NK-92 (cell line): ENCODE data around the gene ATP5F1D.

Source experiments
- DNase-seq: peaks from one replicate; lab custom pipeline; 2025; ENCODE audit not compliant: unreplicated experiment; lab: John Stamatoyannopoulos, UW

The ATP5F1D gene

GRCh38 chr19:1232652-1233072, 8.9 kb upstream of the ATP5F1D start:
- DNase-seq, result no peak

GRCh38 chr19:1233115-1233667, 8.4 kb upstream of the ATP5F1D start:
- DNase-seq, result no peak

- DNase-seq, result no peak
Measured at GRCh38 chr19:1234051-1234954, 7.2 kb upstream of the ATP5F1D start.

GRCh38 chr19:1234955-1235380, 6.6 kb upstream of the ATP5F1D start:
- DNase-seq, result no peak

- no peak for DNase-seq
Measured at GRCh38 chr19:1235625-1236538, 5.7 kb upstream of the ATP5F1D start.

GRCh38 chr19:1236576-1236975, 5.0 kb upstream of the ATP5F1D start:
- DNase-seq, result no peak

- DNase-seq, result no peak
Measured at GRCh38 chr19:1237027-1237659, 4.4 kb upstream of the ATP5F1D start.

GRCh38 chr19:1237754-1238368, 3.7 kb upstream of the ATP5F1D start, which contains the start of gene CBARP:
Gene CBARP (minus strand): TSS chr19:1238005. CDS start chr19:1236100, 1,905 bp downstream.
- no peak for DNase-seq

- no peak for DNase-seq
Measured at GRCh38 chr19:1238369-1239303, 2.9 kb upstream of the ATP5F1D start.

GRCh38 chr19:1239420-1239795, 2.1 kb upstream of the ATP5F1D start:
- DNase-seq, result no peak

- DNase-seq, result peak; percentile 68
Measured at GRCh38 chr19:1239796-1240737, 1.5 kb upstream of the ATP5F1D start.

- no peak for DNase-seq
Measured at GRCh38 chr19:1240925-1241324, 626 bp upstream of the ATP5F1D start.

GRCh38 chr19:1243768-1244692, 2.5 kb downstream of the ATP5F1D start:
- DNase-seq, result no peak

- no peak for DNase-seq
Measured at GRCh38 chr19:1244693-1245451, 3.3 kb downstream of the ATP5F1D start.

GRCh38 chr19:1245494-1246264, 4.1 kb downstream of the ATP5F1D start:
- no peak for DNase-seq
